Endodermal cell (in vitro differentiated cells): ENCODE results near the gene PRG2. TPM values are rescaled to one million over a fixed set of nuclear protein-coding genes. Genes with fewer than 3 reads are reported as not detected.

Experiments
- DNase-seq: peaks from one replicate; pipeline ENCODE4 v3.0.0-alpha.2; 2017
- H3K27ac ChIP-seq: 2 replicates; pipeline ENCODE4 v1.5.1; 2013; ENCODE audit warnings: mild to moderate bottlenecking, low read depth, low read length, moderate library complexity
- H3K27me3 ChIP-seq: 2 replicates; pipeline ENCODE4 v1.6.1; 2013; ENCODE audit warnings: mild to moderate bottlenecking, low read length, moderate library complexity; ENCODE audit not compliant: insufficient read depth, control insufficient read depth, poor library complexity, severe bottlenecking
- H3K36me3 ChIP-seq: 2 replicates; pipeline ENCODE4 v1.7.0; 2013; ENCODE audit warnings: mild to moderate bottlenecking, low read length, moderate library complexity; ENCODE audit not compliant: control insufficient read depth, insufficient read depth
- H3K4me1 ChIP-seq: one replicate; pipeline ENCODE4 v1.7.0; 2013; ENCODE audit warnings: low read length; ENCODE audit not compliant: control insufficient read depth, insufficient read depth
- H3K4me3 ChIP-seq: 2 replicates; pipeline ENCODE4 v1.5.1; 2013; ENCODE audit warnings: mild to moderate bottlenecking, low read length, moderate library complexity
- H3K9ac ChIP-seq: 2 replicates; pipeline ENCODE4 v1.6.1; 2013; ENCODE audit warnings: mild to moderate bottlenecking, low read length, moderate library complexity; ENCODE audit not compliant: poor library complexity, severe bottlenecking; ENCODE audit errors: extremely low read depth
- H3K9me3 ChIP-seq: 2 replicates; pipeline ENCODE4 v1.6.1; 2013; ENCODE audit warnings: mild to moderate bottlenecking, low read length, moderate library complexity; ENCODE audit not compliant: control insufficient read depth
- H3K27ac Mint-ChIP-seq: 2 replicates; pipeline ENCODE4 v1.8.0; 2020; ENCODE audit warnings: mixed read lengths
- H3K27me3 Mint-ChIP-seq: 2 replicates; pipeline ENCODE4 v1.8.0; 2021; ENCODE audit warnings: mild to moderate bottlenecking, mixed read lengths; ENCODE audit not compliant: insufficient read depth
- H3K36me3 Mint-ChIP-seq: 2 replicates; pipeline ENCODE4 v1.8.0; 2020; ENCODE audit warnings: low read depth, mixed read lengths
- H3K4me1 Mint-ChIP-seq: 2 replicates; pipeline ENCODE4 v1.8.0; 2020; ENCODE audit warnings: mixed read lengths
- H3K4me3 Mint-ChIP-seq: 2 replicates; pipeline ENCODE4 v1.8.0; 2020; ENCODE audit warnings: mild to moderate bottlenecking, moderate library complexity, mixed read lengths
- H3K9me3 Mint-ChIP-seq: 2 replicates; pipeline ENCODE4 v1.8.0; 2020; ENCODE audit warnings: mild to moderate bottlenecking, mixed read lengths
- CTCF ChIP-seq: fragments of 200-600 bp; sonication (generic); conservative IDR thresholded peaks from 2 replicates; pipeline ENCODE4 v1.5.0; 2021; ENCODE audit warnings: antibody characterized with exemption, mild to moderate bottlenecking
- WGBS, 2 experiments: methylation state at CpG; one replicate each; pipeline versions ENCODE4 v1.1.5 to v1.1.7; 2013; ENCODE audit warnings: missing lambda C conversion rate in 2 of 2, mixed read lengths in 1 of 2; ENCODE audit not compliant: insufficient coverage in 1 of 2, insufficient read length in 1 of 2; 5-methylcytosine and 5-hydroxymethylcytosine counted together
- total RNA-seq, 2 donors: library from RNA; stranded (reverse); fragmentation: NEBNext Ultra II Directional in 1 of 2; extraction: Animal tissue kit (Norgen Biotek cat#: 25700) in 1 of 2; gene quantifications; 2 replicates in 1 of 2; 3 replicates in 1 of 2; pipeline ENCODE4 v1.2.1, GENCODE V29; 2021

PRG2 gene
- total RNA-seq, 2 donors from 2014 or later: 0.42 TPM; not detected in 1

GRCh38 chr11:57375490-57375889 is 15.0 kb downstream of the PRG2 start:
- peaks cover 61% of the 10 kb centered on the region for H3K27me3 Mint-ChIP-seq

DNA sequence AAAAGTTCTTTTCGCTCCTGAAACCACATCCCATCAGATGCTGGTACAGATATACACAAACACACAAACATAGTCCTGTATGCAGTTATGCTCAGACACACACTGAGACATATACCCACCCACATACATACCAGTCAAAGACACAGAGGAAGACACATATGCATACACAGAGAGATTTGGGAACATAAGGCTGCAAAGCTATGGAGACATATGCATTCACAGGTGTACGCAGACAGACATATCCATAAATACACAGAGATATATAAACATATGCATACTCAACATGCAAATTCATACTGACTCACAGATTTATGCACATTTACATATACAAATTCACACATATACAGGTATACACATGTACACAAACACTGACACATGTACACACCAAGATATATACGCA is 15.5 kb downstream of the PRG2 start:
- Mint-ChIP-seq H3K27me3 (peaks cover 63% of the 10 kb centered on the region), H3K9me3 (no peaks in the 10 kb centered on the region), H3K4me3 (no peak overlapping the region), H3K36me3 (no peaks in the 10 kb centered on the region), H3K27ac (no peak overlapping the region), H3K4me1 (no peaks in the 10 kb centered on the region)
- WGBS, 2 experiments: 94 to 95% methylated on average over 3 of the region's 3 CpGs
- no peak overlapping the region for H3K4me3 ChIP-seq
- no peak for DNase-seq
- no peak for TF ChIP-seq CTCF
- H3K4me1 ChIP-seq: peaks cover 2% of the 10 kb centered on the region
- no peaks in the 10 kb centered on the region for H3K9me3 ChIP-seq
- peaks cover 54% of the 10 kb centered on the region for H3K27me3 ChIP-seq
- no peak overlapping the region for H3K27ac ChIP-seq
- no peak overlapping the region for H3K9ac ChIP-seq
- H3K36me3 ChIP-seq: no peaks in the 10 kb centered on the region

More at GRCh38 chr11:57375490-57375889, 15.0 kb downstream of the PRG2 start:
- Mint-ChIP-seq H3K36me3 (no peaks in the 10 kb centered on the region), H3K9me3 (no peaks in the 10 kb centered on the region), H3K4me3 (no peak overlapping the region), H3K27ac (no peak overlapping the region), H3K4me1 (no peaks in the 10 kb centered on the region)
- Histone ChIP-seq H3K27me3 (peaks cover 56% of the 10 kb centered on the region), H3K9me3 (no peaks in the 10 kb centered on the region), H3K9ac (no peak overlapping the region), H3K4me1 (no peaks in the 10 kb centered on the region), H3K36me3 (no peaks in the 10 kb centered on the region), H3K27ac (no peak overlapping the region), H3K4me3 (no peak overlapping the region)
- no peak for DNase-seq
- WGBS, 2 experiments: 67 to 75% methylated on average over 1 to 2 of the region's 2 CpGs
- no peak for TF ChIP-seq CTCF

- Histone ChIP-seq H3K36me3 (no peaks in the 10 kb centered on the region), H3K4me3 (no peak overlapping the region), H3K9ac (no peak overlapping the region), H3K4me1 (peaks cover 6% of the 10 kb centered on the region), H3K27ac (no peak overlapping the region), H3K9me3 (no peaks in the 10 kb centered on the region), H3K27me3 (peaks cover 59% of the 10 kb centered on the region)
- no peak for TF ChIP-seq CTCF
- Mint-ChIP-seq H3K9me3 (no peaks in the 10 kb centered on the region), H3K36me3 (no peaks in the 10 kb centered on the region), H3K4me3 (no peak overlapping the region), H3K4me1 (no peaks in the 10 kb centered on the region), H3K27me3 (peaks cover 61% of the 10 kb centered on the region), H3K27ac (no peak overlapping the region)
- no peak for DNase-seq
- WGBS, 2 experiments: 80 to 88% methylated on average over 1 to 3 of the region's 3 CpGs
These were observed 17.3 kb downstream of the PRG2 start for GRCh38 chr11:57373146-57373545.
